Inflammatory macrophage (primary cell): Measurements from ENCODE around the gene SLC17A8.
"Not testable (repeated sequence)": the region's sequence is repeated elsewhere in the genome, so short reads cannot be mapped to it uniquely, and the experiment has no call there.

Source experiments
- DNase-seq, 2 donors: peaks; one replicate each; pipeline ENCODE4 v3.0.0-alpha.2; 2020 to 2022
- total RNA-seq, 18 experiments: gene quantifications; one replicate each; lab custom pipeline; 2026; ENCODE audit warnings: mixed read lengths in 6 of 18, inconsistent platforms in 2 of 18; lab: John Stamatoyannopoulos, UW

Gene SLC17A8
- total RNA-seq = 0 to 0.16 (median 0) reads per million in 18 experiments

GRCh38 chr12:100356644-100357223, at the start of gene SLC17A8:
SLC17A8 (plus strand) TSS chr12:100357074; CDS start chr12:100357392, 318 bp downstream.
- no peak for DNase-seq

- DNase-seq = not testable (repeated sequence)
Observed at GRCh38 chr12:100308138-100308537, 48.7 kb upstream of the SLC17A8 start.

DNA sequence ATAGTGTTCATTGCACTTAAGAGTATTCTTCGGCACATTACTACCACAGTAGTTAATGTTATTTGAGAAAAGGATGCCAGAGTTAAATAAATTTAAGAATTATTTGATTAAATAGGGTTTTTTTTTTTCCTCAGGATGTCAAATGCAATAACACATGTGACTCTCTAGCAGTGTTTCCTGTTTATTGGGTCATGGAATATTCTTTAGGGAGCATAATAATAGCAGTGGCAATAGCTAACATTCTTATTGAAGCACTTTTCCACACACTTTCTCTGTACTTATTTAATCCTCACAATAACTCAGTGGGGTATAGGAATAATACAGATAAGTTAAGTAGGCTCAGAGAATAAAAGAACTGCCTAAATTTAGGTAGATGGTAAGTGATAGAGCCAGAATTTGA, 45.6 kb upstream of the SLC17A8 start:
- DNase-seq = no peak

- DNase-seq = no peak
Observed at GRCh38 chr12:100317371-100317770, 39.5 kb upstream of the SLC17A8 start.

DNA sequence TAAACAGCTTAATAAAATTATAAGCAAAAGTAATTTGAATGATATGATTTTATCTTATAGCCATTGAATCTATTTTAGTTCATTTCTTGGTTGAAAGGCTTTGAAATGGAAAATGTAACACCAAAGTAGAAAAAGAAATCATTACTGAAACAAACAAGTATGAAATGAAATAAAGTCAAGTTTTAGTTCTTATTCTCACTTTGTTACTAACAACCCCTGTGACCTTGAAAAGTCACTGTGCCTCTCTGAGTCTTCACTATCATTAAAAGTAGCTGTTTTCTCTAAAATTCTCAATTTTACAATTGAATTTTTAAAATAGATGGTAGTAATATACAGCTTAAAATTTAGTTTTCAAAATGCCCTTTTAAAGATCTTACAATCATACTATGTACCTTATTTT, 32.4 kb upstream of the SLC17A8 start:
- DNase-seq = no peak

- DNase-seq = no peak
Observed at GRCh38 chr12:100326208-100326607, 30.7 kb upstream of the SLC17A8 start.

- DNase-seq = no peak
Observed at GRCh38 chr12:100329800-100330199, 27.1 kb upstream of the SLC17A8 start.

- no peak for DNase-seq
Observed at GRCh38 chr12:100331871-100332270, 25.0 kb upstream of the SLC17A8 start.

DNA sequence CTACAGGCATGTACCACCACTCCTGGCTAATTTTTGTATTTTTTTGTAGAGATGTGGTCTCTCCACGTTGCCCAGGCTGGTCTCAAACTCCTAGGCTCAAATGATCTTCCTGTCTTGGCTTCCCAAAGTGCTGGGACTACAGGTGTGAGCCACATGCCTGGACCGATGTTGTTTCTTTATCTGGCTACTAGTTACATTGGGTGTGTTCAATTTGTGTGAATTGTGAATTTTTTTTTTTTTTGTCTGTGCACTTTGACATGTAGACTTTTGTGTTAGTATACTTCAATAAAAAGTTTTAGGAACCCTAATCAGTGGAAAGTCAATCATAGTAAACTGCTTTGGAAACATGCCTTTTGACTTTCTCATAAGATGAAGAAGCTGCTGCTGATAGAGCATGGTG, 24.0 kb upstream of the SLC17A8 start:
- no peak for DNase-seq

- no peak for DNase-seq
Observed at GRCh38 chr12:100337299-100337698, 19.6 kb upstream of the SLC17A8 start.

DNA sequence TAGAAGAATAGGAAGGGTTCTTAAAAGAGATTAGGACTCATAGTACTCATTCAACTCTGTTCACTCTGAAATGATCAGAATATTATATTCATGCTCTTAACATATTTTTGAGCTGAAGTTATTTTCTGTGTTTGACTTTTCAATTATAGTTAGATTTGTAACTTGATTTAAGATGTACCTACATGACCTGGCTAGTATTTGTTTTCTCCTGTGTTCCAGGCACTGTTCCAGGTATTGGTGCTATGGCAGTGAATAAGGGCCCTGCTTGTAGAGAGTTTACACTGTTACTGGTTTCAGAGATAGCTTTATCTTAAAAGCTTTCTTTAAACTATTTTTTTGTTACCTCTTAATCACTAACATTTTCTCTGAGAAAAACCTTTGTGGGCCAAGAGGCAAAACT, 19.1 kb upstream of the SLC17A8 start:
- no peak for DNase-seq

- no peak for DNase-seq
Observed at GRCh38 chr12:100339071-100339470, 17.8 kb upstream of the SLC17A8 start.

DNA sequence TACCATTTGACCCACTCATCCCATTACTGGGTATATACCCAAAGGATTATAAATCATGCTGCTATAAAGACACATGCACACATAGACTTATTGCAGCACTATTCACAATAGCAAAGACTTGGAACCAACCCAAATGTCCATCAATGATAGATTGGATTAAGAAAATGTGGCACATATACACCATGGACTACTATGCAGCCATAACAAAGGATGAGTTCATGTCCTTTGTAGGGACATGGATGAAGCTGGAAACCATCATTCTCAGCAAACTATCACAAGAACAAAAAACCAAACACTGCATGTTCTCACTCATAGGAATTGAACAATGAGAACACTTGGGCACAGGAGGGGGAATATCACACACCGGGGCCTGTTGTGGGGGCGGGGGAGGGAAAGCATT, 14.0 kb upstream of the SLC17A8 start:
- not testable (repeated sequence) for DNase-seq

- not testable (repeated sequence) for DNase-seq
Observed at GRCh38 chr12:100344351-100344750, 12.5 kb upstream of the SLC17A8 start.

- no peak for DNase-seq
Observed at GRCh38 chr12:100345020-100345767, 11.7 kb upstream of the SLC17A8 start.

DNA sequence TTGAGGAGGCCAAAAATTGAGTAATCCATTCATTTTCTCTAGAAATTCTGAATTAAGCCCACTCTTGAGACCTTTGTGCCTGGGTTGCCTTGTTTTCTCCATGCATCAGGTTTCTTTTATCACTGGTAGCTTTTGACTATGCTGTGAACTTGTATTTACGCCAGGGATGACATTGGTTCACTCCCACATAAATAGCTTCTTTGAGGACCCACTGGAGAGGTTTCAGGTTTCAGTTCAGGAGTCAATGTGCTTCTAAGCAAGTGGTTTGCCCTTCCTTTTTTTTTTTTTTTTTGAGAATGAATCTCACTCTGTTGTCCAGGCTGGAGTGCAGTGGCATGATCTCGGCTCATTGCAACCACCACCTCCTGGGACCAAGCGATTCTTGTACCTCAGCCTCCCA, 10.2 kb upstream of the SLC17A8 start:
- DNase-seq = no peak

DNA sequence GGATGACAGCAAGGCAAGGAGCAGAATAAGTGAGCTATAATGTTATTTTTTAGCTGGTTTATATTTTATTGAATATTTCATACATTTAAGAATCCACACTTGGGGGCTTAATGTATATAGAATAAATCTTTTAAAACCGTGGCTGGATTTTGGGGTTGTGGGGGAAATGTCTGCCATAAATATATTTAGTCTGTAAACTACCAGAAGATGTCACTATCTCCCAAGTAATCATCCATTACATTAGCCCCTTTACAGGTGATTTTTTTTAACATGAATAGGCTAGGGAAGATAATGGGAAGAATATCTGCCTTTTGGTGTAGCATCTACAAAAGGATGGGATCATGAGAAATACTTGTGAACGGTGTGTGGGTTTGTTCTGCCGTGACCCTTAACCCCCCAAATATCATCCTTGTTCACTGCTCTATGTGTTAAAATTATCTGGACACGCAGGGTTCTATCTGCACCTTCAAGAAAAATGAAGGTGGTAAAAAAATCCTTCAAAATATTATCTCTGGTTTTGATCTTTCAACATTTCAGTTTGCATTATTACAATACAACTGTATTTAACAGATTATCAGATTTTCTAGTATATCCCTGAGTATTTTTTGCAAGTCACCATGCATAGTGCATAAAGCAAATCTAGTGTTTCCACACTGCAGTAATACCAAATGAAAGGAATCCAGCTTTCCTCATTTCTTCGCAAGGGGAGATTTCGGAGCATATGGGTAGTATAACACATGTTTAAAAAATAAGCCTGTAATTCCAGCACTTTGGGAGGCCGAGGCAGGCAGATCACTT, 8.0 kb upstream of the SLC17A8 start:
- DNase-seq = no peak

DNA sequence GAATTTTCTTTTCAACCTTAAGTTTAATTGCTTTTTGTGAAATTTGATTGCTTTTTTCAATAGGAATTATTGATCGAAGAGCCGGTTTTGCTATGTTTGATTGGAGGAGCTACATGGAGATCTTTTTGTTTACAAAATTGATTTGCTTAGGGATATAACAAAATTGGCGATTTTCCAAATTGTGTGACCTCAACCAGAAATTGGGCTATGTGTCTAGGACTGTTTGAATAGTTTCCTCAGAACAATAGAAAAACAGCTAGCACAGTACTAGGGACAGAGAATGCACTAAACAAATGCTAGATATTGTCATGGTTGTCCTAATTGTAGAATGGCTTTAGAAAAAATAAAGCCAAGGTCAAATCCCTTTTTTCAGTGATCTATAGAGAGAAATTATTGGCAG, 2.4 kb downstream of the SLC17A8 start:
- no peak for DNase-seq

DNA sequence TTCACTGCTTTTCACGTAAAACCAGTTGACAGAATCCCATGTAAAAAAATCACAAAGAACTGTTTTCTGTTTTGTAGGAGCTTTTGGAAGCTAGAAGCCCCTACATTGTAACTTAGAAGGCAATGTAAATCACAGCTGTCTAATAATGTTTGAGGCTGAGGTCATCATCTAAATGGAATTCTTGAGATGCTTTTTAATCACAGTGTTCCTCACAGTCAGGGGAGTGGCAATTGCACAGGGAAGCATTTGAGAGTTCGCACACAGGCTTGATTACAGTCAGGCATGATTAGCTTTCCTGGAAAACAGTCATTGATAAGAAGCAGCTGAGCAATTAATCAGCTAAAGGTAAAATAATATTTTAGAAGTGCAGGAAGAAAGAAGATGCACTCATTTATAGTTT, 2.9 kb downstream of the SLC17A8 start:
- no peak for DNase-seq

DNA sequence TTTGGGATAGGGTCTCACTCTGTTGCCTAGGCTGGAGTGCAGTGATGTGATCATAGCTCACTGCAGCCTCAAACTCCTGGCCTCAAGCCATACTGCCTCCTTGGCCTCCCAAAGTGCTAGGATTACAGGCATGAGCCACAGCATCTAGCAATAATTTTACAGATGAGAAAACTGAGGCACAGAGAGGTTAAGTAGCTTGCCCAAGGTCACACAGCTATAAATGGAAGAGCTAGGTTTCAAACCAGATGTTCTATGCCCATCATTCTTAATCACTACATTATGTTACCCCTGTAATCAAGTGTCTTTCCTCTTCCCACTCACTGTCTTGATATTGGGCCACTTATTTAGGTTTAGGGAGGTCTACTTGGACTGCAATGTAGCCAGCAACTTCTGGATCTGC, 3.6 kb downstream of the SLC17A8 start:
- no peak for DNase-seq

GRCh38 chr12:100364324-100364723, 7.5 kb downstream of the SLC17A8 start:
- no peak for DNase-seq

DNA sequence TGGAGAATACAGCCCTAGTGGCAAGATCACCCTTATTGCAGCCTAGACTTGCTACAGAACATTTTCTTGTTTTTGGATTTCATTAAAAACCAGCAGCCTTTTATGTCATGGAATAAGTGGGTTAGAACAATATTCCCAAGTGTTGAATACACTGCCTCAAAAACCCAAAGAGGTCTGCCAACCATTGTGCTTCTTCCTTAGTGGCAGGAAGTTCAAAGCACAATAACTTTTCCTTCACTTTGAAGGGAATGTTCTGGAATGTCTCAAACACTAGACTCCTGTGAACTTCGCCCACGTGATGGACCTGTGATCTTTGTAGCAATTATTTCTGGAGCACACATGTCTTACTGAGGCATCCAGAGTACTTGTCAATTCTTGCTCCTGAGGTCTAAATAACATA, 8.5 kb downstream of the SLC17A8 start:
- DNase-seq = no peak

- no peak for DNase-seq
Observed at GRCh38 chr12:100368066-100368465, 11.2 kb downstream of the SLC17A8 start.

GRCh38 chr12:100371146-100371545, 14.3 kb downstream of the SLC17A8 start:
- DNase-seq = no peak
